ENCODE measurements around the gene KCNK18.

The KCNK18 gene

GRCh38 chr10:117248750-117249465 is 51.6 kb downstream of the KCNK18 start:
- peaks cover 13 to 15% of the 10 kb centered on the region in 2 donors for H3K27me3 ChIP-seq (ENCODE audit: control insufficient read depth in 1 of 2, insufficient read depth in 2 of 2, low read length in 2 of 2)
- no peaks in the 10 kb centered on the region for H3K9me3 ChIP-seq (ENCODE audit: control insufficient read depth in 1 of 2, low read length in 2 of 2)
- no peak overlapping the region for H3K27ac ChIP-seq (ENCODE audit: low read depth, low read length)
- no peaks in the 10 kb centered on the region for H3K4me1 ChIP-seq (ENCODE audit: control insufficient read depth in 1 of 2, insufficient read depth in 2 of 2, low read length in 2 of 2)
- H3K9ac ChIP-seq (ENCODE audit: low read depth in 1 of 2, low read length in 2 of 2), result no peak overlapping the region
- no peaks in the 10 kb centered on the region for H3K36me3 ChIP-seq (ENCODE audit: control insufficient read depth in 1 of 2, insufficient read depth in 2 of 2, low read length in 2 of 2)
- H3K4me3 ChIP-seq (ENCODE audit: low read depth in 1 of 2, low read length in 2 of 2), result no peak overlapping the region

GRCh38 chr10:117249493-117250093 is 52.3 kb downstream of the KCNK18 start:
- Histone ChIP-seq H3K27me3 (ENCODE audit: control insufficient read depth in 1 of 2, insufficient read depth in 2 of 2, low read length in 2 of 2) (peaks cover 12 to 13% of the 10 kb centered on the region in 2 donors), H3K9me3 (ENCODE audit: control insufficient read depth in 1 of 2, low read length in 2 of 2) (no peaks in the 10 kb centered on the region), H3K9ac (ENCODE audit: low read depth in 1 of 2, low read length in 2 of 2) (no peak overlapping the region), H3K36me3 (ENCODE audit: control insufficient read depth in 1 of 2, insufficient read depth in 2 of 2, low read length in 2 of 2) (no peaks in the 10 kb centered on the region), H3K4me3 (ENCODE audit: low read depth in 1 of 2, low read length in 2 of 2) (no peak overlapping the region), H3K4me1 (ENCODE audit: control insufficient read depth in 1 of 2, insufficient read depth in 2 of 2, low read length in 2 of 2) (no peaks in the 10 kb centered on the region), H3K27ac (ENCODE audit: low read depth, low read length) (no peak overlapping the region)

DNA sequence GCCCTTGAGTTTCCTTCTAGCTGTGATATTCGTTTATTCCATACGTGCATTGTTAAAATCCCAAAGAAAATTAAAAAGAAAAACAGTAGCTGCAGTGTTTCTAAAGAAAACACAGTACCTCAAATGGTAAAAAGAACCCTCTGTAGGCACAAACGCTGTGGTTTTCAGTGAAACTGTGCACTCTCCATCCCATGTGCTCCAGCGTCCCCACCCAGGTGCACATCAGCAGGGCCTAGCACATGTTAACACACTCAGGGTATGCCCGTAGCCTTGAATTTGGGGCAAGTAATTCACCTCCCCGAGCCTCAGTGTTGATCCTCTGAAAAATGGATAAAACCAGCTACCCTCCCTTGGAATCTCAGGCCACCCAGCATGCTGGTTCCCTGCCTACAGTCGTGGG is 53.1 kb downstream of the KCNK18 start:
- Histone ChIP-seq H3K36me3 (ENCODE audit: control insufficient read depth in 1 of 2, insufficient read depth in 2 of 2, low read length in 2 of 2) (no peaks in the 10 kb centered on the region), H3K27me3 (ENCODE audit: control insufficient read depth in 1 of 2, insufficient read depth in 2 of 2, low read length in 2 of 2) (peaks cover 12 to 13% of the 10 kb centered on the region in 2 donors), H3K27ac (ENCODE audit: low read depth, low read length) (no peak overlapping the region), H3K4me3 (ENCODE audit: low read depth in 1 of 2, low read length in 2 of 2) (no peak overlapping the region), H3K4me1 (ENCODE audit: control insufficient read depth in 1 of 2, insufficient read depth in 2 of 2, low read length in 2 of 2) (no peaks in the 10 kb centered on the region), H3K9ac (ENCODE audit: low read depth in 1 of 2, low read length in 2 of 2) (no peak overlapping the region), H3K9me3 (ENCODE audit: control insufficient read depth in 1 of 2, low read length in 2 of 2) (no peaks in the 10 kb centered on the region)

DNA sequence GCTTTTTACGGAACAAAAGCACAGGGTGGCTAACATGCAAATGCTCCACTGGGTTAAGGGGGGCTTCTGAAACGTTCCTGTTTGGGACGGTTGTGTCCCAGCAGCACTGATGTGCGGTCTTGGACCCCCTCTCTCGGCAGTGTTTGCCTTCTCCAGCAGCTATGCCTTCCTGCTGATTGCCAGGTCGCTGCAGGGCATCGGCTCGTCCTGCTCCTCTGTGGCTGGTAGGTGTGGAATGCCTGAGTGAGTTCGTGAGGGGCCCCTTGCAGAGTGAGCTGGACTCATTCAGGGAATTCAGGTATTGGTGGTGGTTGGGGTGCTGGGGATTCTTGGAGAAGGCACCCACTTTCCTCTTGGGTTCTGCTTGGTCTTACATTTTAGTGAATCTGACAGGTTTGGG is 56.6 kb downstream of the KCNK18 start:
- Histone ChIP-seq H3K9ac (ENCODE audit: low read depth in 1 of 2, low read length in 2 of 2) (no peak overlapping the region), H3K27ac (ENCODE audit: low read depth, low read length) (no peak overlapping the region), H3K9me3 (ENCODE audit: control insufficient read depth in 1 of 2, low read length in 2 of 2) (no peaks in the 10 kb centered on the region), H3K4me3 (ENCODE audit: low read depth in 1 of 2, low read length in 2 of 2) (no peak overlapping the region), H3K4me1 (ENCODE audit: control insufficient read depth in 1 of 2, insufficient read depth in 2 of 2, low read length in 2 of 2) (no peaks in the 10 kb centered on the region), H3K27me3 (ENCODE audit: control insufficient read depth in 1 of 2, insufficient read depth in 2 of 2, low read length in 2 of 2) (peaks cover 5 to 11% of the 10 kb centered on the region in 2 donors), H3K36me3 (ENCODE audit: control insufficient read depth in 1 of 2, insufficient read depth in 2 of 2, low read length in 2 of 2) (no peaks in the 10 kb centered on the region)

DNA sequence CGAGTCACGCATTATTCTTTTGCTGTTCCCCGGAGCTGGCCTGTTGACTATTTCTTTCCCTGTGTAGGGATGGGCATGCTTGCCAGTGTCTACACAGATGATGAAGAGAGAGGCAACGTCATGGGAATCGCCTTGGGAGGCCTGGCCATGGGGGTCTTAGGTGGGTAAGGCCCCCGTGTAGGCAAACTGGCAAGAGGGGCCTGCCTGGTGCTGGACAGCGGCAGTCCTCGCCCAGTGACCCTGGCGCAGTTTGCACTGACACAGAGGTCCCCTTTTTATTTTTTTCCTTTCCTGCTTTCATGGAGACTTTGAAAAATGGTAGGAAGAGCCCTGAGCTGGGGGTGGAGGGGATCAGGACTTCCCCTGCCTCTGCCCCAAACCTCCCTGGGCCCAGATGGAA is 57.0 kb downstream of the KCNK18 start:
- no peak overlapping the region for H3K4me3 ChIP-seq (ENCODE audit: low read depth in 1 of 2, low read length in 2 of 2)
- peaks cover 0 to 2% of the 10 kb centered on the region in 2 donors for H3K4me1 ChIP-seq (ENCODE audit: control insufficient read depth in 1 of 2, insufficient read depth in 2 of 2, low read length in 2 of 2)
- no peak overlapping the region for H3K27ac ChIP-seq (ENCODE audit: low read depth, low read length)
- no peaks in the 10 kb centered on the region for H3K36me3 ChIP-seq (ENCODE audit: control insufficient read depth in 1 of 2, insufficient read depth in 2 of 2, low read length in 2 of 2)
- peaks cover 6% of the 10 kb centered on the region in 2 donors for H3K27me3 ChIP-seq (ENCODE audit: control insufficient read depth in 1 of 2, insufficient read depth in 2 of 2, low read length in 2 of 2)
- no peaks in the 10 kb centered on the region for H3K9me3 ChIP-seq (ENCODE audit: control insufficient read depth in 1 of 2, low read length in 2 of 2)
- no peak overlapping the region for H3K9ac ChIP-seq (ENCODE audit: low read depth in 1 of 2, low read length in 2 of 2)

- peaks cover 6 to 8% of the 10 kb centered on the region in 2 donors for H3K27me3 ChIP-seq (ENCODE audit: control insufficient read depth in 1 of 2, insufficient read depth in 2 of 2, low read length in 2 of 2)
- no peak overlapping the region for H3K27ac ChIP-seq (ENCODE audit: low read depth, low read length)
- H3K36me3 ChIP-seq (ENCODE audit: control insufficient read depth in 1 of 2, insufficient read depth in 2 of 2, low read length in 2 of 2), result no peaks in the 10 kb centered on the region
- no peaks in the 10 kb centered on the region for H3K9me3 ChIP-seq (ENCODE audit: control insufficient read depth in 1 of 2, low read length in 2 of 2)
- H3K4me1 ChIP-seq (ENCODE audit: control insufficient read depth in 1 of 2, insufficient read depth in 2 of 2, low read length in 2 of 2), result peaks cover 0 to 6% of the 10 kb centered on the region in 2 donors
- no peak overlapping the region for H3K4me3 ChIP-seq (ENCODE audit: low read depth in 1 of 2, low read length in 2 of 2)
- no peak overlapping the region for H3K9ac ChIP-seq (ENCODE audit: low read depth in 1 of 2, low read length in 2 of 2)
These were observed 57.8 kb downstream of the KCNK18 start for GRCh38 chr10:117254774-117255735.

- Histone ChIP-seq H3K9me3 (ENCODE audit: control insufficient read depth in 1 of 2, low read length in 2 of 2) (no peaks in the 10 kb centered on the region), H3K4me1 (ENCODE audit: control insufficient read depth in 1 of 2, insufficient read depth in 2 of 2, low read length in 2 of 2) (peaks cover 0 to 6% of the 10 kb centered on the region in 2 donors), H3K27me3 (ENCODE audit: control insufficient read depth in 1 of 2, insufficient read depth in 2 of 2, low read length in 2 of 2) (peaks cover 3 to 12% of the 10 kb centered on the region in 2 donors), H3K4me3 (ENCODE audit: low read depth in 1 of 2, low read length in 2 of 2) (no peak overlapping the region), H3K9ac (ENCODE audit: low read depth in 1 of 2, low read length in 2 of 2) (no peak overlapping the region), H3K27ac (ENCODE audit: low read depth, low read length) (no peak overlapping the region), H3K36me3 (ENCODE audit: control insufficient read depth in 1 of 2, insufficient read depth in 2 of 2, low read length in 2 of 2) (no peaks in the 10 kb centered on the region)
These were observed 58.7 kb downstream of the KCNK18 start for GRCh38 chr10:117255835-117256460.

DNA sequence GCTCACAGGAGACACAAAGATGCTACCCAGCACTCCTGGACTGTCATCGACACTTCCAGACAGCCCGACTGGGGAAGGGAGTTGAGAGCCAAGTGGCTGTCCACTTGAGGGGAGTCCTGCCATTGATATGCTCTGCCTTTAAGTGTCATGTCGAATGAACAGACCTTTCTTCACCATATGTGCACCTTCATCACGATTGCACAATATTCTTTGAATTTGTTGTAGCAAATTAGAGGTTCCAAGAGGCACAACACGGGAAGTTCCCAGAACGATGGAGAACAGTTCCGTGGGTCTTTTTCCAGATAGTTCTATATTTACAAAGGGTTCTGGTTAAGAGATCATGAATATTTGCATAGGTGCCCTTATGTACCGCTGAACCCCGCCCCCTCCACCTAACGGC is 59.6 kb downstream of the KCNK18 start:
- no peak overlapping the region for H3K27ac ChIP-seq (ENCODE audit: low read depth, low read length)
- no peaks in the 10 kb centered on the region for H3K9me3 ChIP-seq (ENCODE audit: control insufficient read depth in 1 of 2, low read length in 2 of 2)
- H3K36me3 ChIP-seq (ENCODE audit: control insufficient read depth in 1 of 2, insufficient read depth in 2 of 2, low read length in 2 of 2), result no peaks in the 10 kb centered on the region
- no peak overlapping the region for H3K4me3 ChIP-seq (ENCODE audit: low read depth in 1 of 2, low read length in 2 of 2)
- peaks cover 3 to 12% of the 10 kb centered on the region in 2 donors for H3K27me3 ChIP-seq (ENCODE audit: control insufficient read depth in 1 of 2, insufficient read depth in 2 of 2, low read length in 2 of 2)
- H3K4me1 ChIP-seq (ENCODE audit: control insufficient read depth in 1 of 2, insufficient read depth in 2 of 2, low read length in 2 of 2), result peaks cover 0 to 6% of the 10 kb centered on the region in 2 donors
- H3K9ac ChIP-seq (ENCODE audit: low read depth in 1 of 2, low read length in 2 of 2), result no peak overlapping the region

- Histone ChIP-seq H3K4me3 (ENCODE audit: low read depth in 1 of 2, low read length in 2 of 2) (no peak overlapping the region), H3K9me3 (ENCODE audit: control insufficient read depth in 1 of 2, low read length in 2 of 2) (no peaks in the 10 kb centered on the region), H3K27me3 (ENCODE audit: control insufficient read depth in 1 of 2, insufficient read depth in 2 of 2, low read length in 2 of 2) (peaks cover 3 to 8% of the 10 kb centered on the region in 2 donors), H3K36me3 (ENCODE audit: control insufficient read depth in 1 of 2, insufficient read depth in 2 of 2, low read length in 2 of 2) (no peaks in the 10 kb centered on the region), H3K9ac (ENCODE audit: low read depth in 1 of 2, low read length in 2 of 2) (no peak overlapping the region), H3K27ac (ENCODE audit: low read depth, low read length) (no peak overlapping the region), H3K4me1 (ENCODE audit: control insufficient read depth in 1 of 2, insufficient read depth in 2 of 2, low read length in 2 of 2) (peaks cover 0 to 6% of the 10 kb centered on the region in 2 donors)
These were observed 60.4 kb downstream of the KCNK18 start for GRCh38 chr10:117257721-117258120.

All from duodenal mucosa (tissue), 2 donors.